Measurements from ENCODE around the gene P2RX5.

Gene P2RX5

DNA sequence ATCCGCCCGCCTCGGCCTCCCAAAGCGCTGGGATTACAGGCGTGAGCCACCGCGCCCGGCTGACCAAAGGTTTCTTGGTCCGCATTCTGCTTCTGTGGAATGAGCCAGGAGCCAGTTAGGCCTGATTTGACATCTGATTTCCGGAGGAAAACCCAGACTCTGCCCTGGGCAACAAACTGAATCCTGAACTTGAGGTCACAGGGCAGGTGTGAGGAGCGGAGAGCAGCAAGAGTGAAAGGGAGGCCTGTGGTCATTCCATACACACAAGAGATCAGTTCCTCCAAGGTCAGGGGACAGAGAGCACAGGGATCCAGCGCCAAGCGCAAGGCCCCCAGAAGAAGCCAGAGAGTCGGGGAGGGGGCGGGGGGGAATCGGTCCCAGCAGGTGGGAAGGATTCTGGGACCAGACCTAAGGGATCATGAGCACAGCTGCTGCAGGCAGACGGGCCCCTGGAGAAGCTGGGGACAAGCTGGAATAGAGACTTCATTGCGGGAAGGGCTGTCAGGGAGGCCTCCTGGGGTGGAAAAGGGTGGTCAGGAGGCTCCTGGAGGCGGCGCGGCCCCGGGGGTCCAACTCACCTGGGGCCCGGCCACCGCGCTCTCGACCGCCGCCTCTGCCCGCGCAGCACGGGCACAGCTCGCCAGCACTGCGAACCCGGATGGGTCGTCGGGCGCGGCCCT is 60.3 kb downstream of the P2RX5 start:
- no peak for TF ChIP-seq EZH2 (IDR thresholded peaks at IDR 0.05)
- TF ChIP-seq FOXP2 (optimal IDR thresholded peaks at IDR 0.05; ENCODE audit: control extremely low read depth, extremely low read length, insufficient read depth), result no peak
- no peak for TF ChIP-seq POLR2AphosphoS5 (IDR thresholded peaks at IDR 0.05; ENCODE audit: borderline replicate concordance, low read depth, low read length)
- Histone ChIP-seq H3K9ac (ENCODE audit: insufficient read length) (peak overlapping the region; percentile 90), H3K36me3 (ENCODE audit: insufficient read depth, low read length) (no peaks in the 10 kb centered on the region), H3K27ac (no peak overlapping the region), H3K9me3 (ENCODE audit: low read depth, low read length) (no peaks in the 10 kb centered on the region), H3K4me3 (peak overlapping the region; percentile 97)
- DNase-seq (ENCODE audit: low read depth, low spot score), result no peak

- no peak for DNase-seq (ENCODE audit: low read depth, low spot score)
- H3K27ac ChIP-seq, result no peak overlapping the region
- no peaks in the 10 kb centered on the region for H3K9me3 ChIP-seq (ENCODE audit: low read depth, low read length)
- TF ChIP-seq POLR2AphosphoS5 (IDR thresholded peaks at IDR 0.05; ENCODE audit: borderline replicate concordance, low read depth, low read length) (no peak), EZH2 (IDR thresholded peaks at IDR 0.05) (no peak), FOXP2 (optimal IDR thresholded peaks at IDR 0.05; ENCODE audit: control extremely low read depth, extremely low read length, insufficient read depth) (no peak)
- no peak overlapping the region for H3K9ac ChIP-seq (ENCODE audit: insufficient read length)
- H3K4me3 ChIP-seq, result no peak overlapping the region
- no peaks in the 10 kb centered on the region; the same call in 1 of the 2 replicates for H3K36me3 ChIP-seq (ENCODE audit: insufficient read depth, low read length)
Measured at GRCh38 chr17:3632287-3632686, 63.7 kb downstream of the P2RX5 start.

DNA sequence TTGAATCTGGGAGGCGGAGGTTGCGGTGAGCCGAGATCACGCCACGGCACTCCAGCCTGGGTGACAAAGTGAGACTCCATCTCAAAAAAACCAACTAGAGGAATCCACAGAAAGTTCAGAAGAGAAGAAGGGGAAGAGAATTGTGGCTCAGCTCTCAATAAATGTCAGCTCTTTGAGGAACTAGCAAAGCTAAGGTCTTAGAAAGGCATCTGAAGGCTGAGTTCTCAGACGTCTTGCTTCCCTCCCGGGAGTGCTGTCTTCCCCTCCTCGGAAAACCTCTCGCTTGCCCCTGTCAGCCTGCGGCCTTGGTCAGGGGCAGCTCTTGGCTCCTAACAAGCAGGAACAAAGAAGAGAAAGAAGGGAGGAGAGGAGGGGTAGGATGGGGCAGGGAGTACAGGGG is 65.2 kb downstream of the P2RX5 start:
- no peaks in the 10 kb centered on the region for H3K9me3 ChIP-seq (ENCODE audit: low read depth, low read length)
- no peak overlapping the region for H3K9ac ChIP-seq (ENCODE audit: insufficient read length)
- no peak for DNase-seq (ENCODE audit: low read depth, low spot score)
- peaks cover 3% of the 10 kb centered on the region; the same call in 1 of the 2 replicates for H3K36me3 ChIP-seq (ENCODE audit: insufficient read depth, low read length)
- no peak overlapping the region for H3K4me3 ChIP-seq
- no peak for TF ChIP-seq FOXP2 (optimal IDR thresholded peaks at IDR 0.05; ENCODE audit: control extremely low read depth, extremely low read length, insufficient read depth)
- no peak for TF ChIP-seq EZH2 (IDR thresholded peaks at IDR 0.05)
- H3K27ac ChIP-seq, result no peak overlapping the region

GRCh38 chr17:3627769-3628167 is 68.2 kb downstream of the P2RX5 start:
- Histone ChIP-seq H3K9me3 (ENCODE audit: low read depth, low read length) (no peaks in the 10 kb centered on the region), H3K27ac (no peak overlapping the region), H3K36me3 (ENCODE audit: insufficient read depth, low read length) (peaks cover 13% of the 10 kb centered on the region; the same call in 1 of the 2 replicates), H3K9ac (ENCODE audit: insufficient read length) (no peak overlapping the region), H3K4me3 (no peak overlapping the region)
- DNase-seq (ENCODE audit: low read depth, low spot score), result no peak
- TF ChIP-seq EZH2 (IDR thresholded peaks at IDR 0.05), result no peak
- no peak for TF ChIP-seq FOXP2 (optimal IDR thresholded peaks at IDR 0.05; ENCODE audit: control extremely low read depth, extremely low read length, insufficient read depth)
- TF ChIP-seq POLR2AphosphoS5 (IDR thresholded peaks at IDR 0.05; ENCODE audit: borderline replicate concordance, low read depth, low read length), result no peak

GRCh38 chr17:3626831-3627768 is 68.9 kb downstream of the P2RX5 start:
- Histone ChIP-seq H3K9ac (ENCODE audit: insufficient read length) (no peak overlapping the region), H3K4me3 (no peak overlapping the region), H3K36me3 (ENCODE audit: insufficient read depth, low read length) (peaks cover 16% of the 10 kb centered on the region; the same call in 1 of the 2 replicates), H3K27ac (no peak overlapping the region), H3K9me3 (ENCODE audit: low read depth, low read length) (no peaks in the 10 kb centered on the region)
- DNase-seq (ENCODE audit: low read depth, low spot score), result no peak
- TF ChIP-seq FOXP2 (optimal IDR thresholded peaks at IDR 0.05; ENCODE audit: control extremely low read depth, extremely low read length, insufficient read depth), result no peak
- TF ChIP-seq POLR2AphosphoS5 (IDR thresholded peaks at IDR 0.05; ENCODE audit: borderline replicate concordance, low read depth, low read length), result no peak
- TF ChIP-seq EZH2 (IDR thresholded peaks at IDR 0.05), result no peak
